ENCODE results near the gene KAZN. TPM values are rescaled to one million over a fixed set of nuclear protein-coding genes. Genes with fewer than 3 reads are reported as not detected.

KAZN gene
- total RNA-seq, 8 experiments from 2014 or later: 16.9 to 31.4 (median 21.4) TPM

DNA sequence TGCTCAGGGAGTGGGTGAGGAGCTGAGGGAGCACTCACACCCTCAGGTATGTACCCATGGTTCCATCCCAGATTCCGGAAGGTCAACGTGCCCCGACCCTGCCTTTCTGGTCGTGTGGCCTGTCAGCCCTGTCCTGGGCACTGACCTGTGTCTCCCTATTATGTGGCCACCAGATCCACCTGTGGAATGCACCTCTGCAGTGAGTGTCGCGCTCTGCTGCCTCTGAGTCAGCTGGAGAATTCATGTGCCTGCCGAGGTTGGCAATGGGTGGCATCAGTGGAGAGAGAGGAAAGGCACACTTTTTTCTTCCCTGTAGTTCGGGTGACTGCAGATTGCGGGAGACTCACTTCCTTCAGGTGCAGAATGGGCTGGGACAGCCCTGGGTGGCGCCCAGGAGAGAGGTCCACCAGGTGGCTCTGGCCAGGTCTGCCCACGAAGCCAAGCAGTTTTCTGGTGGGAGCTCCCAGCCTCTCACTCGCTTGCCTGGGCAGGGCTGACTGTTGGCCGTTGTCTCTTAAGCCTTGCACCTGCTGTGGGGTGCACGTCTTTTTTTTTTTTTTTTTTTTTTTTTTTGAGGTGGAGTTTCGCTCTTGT is 378.9 kb downstream of the KAZN start:
- H3K27ac ChIP-seq: no peak overlapping the region
- ATAC-seq (replicated peaks in 6 of 8): no peak
- H3K4me3 ChIP-seq: no peak overlapping the region
- peaks cover 23 to 24% of the 10 kb centered on the region in 2 donors for H3K4me1 ChIP-seq (replicated peaks in 1 of 2)
- 86 to 100% (median 94%) methylated on average over 1 to 11 of the region's 15 CpGs; no CpG with 5 or more reads in 2 of the 10 experiments for WGBS, 10 experiments
- in situ Hi-C loops (cut with MboI; ENCODE audit: low pct_unique_long_range_greater_than_20kb in 2 of 9, low sequenced_read_pairs in 9 of 9, unreplicated experiment in 9 of 9): no loop called here

DNA sequence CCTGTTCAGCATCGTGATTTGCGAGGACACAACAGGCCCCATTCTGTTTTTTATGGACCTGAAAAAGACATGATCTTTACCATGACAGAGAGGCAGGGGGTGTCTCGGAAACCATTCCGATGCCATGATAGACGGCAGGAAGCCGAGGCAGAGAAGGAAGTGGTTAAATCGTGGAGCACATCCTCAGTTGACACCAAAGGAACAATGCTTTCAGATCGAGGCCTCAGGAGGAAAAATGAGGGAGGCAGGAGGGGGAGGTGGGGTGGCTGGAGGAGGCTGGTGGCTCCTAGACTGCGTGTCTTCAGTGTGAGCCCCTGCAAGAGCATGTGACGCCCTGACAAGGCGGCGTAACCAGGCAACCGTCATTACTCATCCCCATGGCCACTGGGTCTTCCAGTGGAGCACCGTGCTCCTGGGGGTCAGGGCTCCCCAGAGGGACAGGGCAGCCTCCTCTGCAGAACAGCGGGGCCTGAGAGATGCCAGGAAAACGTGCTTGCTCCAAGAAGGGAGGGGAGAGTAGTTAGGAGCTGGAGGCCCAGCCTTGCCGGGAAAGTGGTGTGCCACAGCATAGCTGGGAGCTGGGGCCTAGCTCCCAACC is 382.2 kb downstream of the KAZN start:
- in situ Hi-C loops (cut with MboI; ENCODE audit: low pct_unique_long_range_greater_than_20kb in 2 of 9, low sequenced_read_pairs in 9 of 9, unreplicated experiment in 9 of 9): no loop called here
- peak in 7 of 8 experiments; percentile 33 to 99 (median 98) for ATAC-seq (replicated peaks in 6 of 8)

GRCh38 chr1:14982029-14982428 is 383.5 kb downstream of the KAZN start:
- WGBS, 10 experiments: 80 to 100% (median 92%) methylated on average over 2 to 9 of the region's 14 CpGs; no CpG with 5 or more reads in 7 of the 10 experiments
- peaks cover 32% of the 10 kb centered on the region in 2 donors for H3K4me1 ChIP-seq (replicated peaks in 1 of 2)
- peak overlapping the region; percentile 65 to 91 for H3K27ac ChIP-seq
- ATAC-seq (replicated peaks in 6 of 8): no peak
- H3K4me3 ChIP-seq: no peak overlapping the region
- in situ Hi-C loops (cut with MboI; ENCODE audit: low pct_unique_long_range_greater_than_20kb in 2 of 9, low sequenced_read_pairs in 9 of 9, unreplicated experiment in 9 of 9): no loop called here

More for the DNA sequence above, 382.2 kb downstream of the KAZN start:
- H3K27ac ChIP-seq: peak overlapping the region; percentile 82 to 91
- H3K4me1 ChIP-seq (replicated peaks in 1 of 2): peaks cover 32% of the 10 kb centered on the region in 2 donors
- 0 to 80% (median 11%) methylated on average over 1 to 12 of the region's 17 CpGs; no CpG with 5 or more reads in 2 of the 10 experiments for WGBS, 10 experiments
- H3K4me3 ChIP-seq: no peak overlapping the region

- peak overlapping the region; percentile 1 to 65 for H3K27ac ChIP-seq
- H3K4me3 ChIP-seq: no peak overlapping the region
- H3K4me1 ChIP-seq (replicated peaks in 1 of 2): peaks cover 34 to 41% of the 10 kb centered on the region in 2 donors
- 88 to 100% (median 93%) methylated on average over 1 to 13 of the region's 13 CpGs; no CpG with 5 or more reads in 1 of the 10 experiments for WGBS, 10 experiments
- ATAC-seq (replicated peaks in 6 of 8): no peak
- in situ Hi-C loops (cut with MboI; ENCODE audit: low pct_unique_long_range_greater_than_20kb in 2 of 9, low sequenced_read_pairs in 9 of 9, unreplicated experiment in 9 of 9): no loop called here
Observed at GRCh38 chr1:14983277-14983676, 384.8 kb downstream of the KAZN start.

- H3K27ac ChIP-seq: no peak overlapping the region
- in situ Hi-C loops (cut with MboI; ENCODE audit: low pct_unique_long_range_greater_than_20kb in 2 of 9, low sequenced_read_pairs in 9 of 9, unreplicated experiment in 9 of 9): no loop called here
- ATAC-seq (replicated peaks in 6 of 8): peak in 1 of 8 experiments; percentile 72
- 20 to 100% (median 90%) methylated on average over 1 to 8 of the region's 8 CpGs; no CpG with 5 or more reads in 2 of the 10 experiments for WGBS, 10 experiments
- H3K4me3 ChIP-seq: no peak overlapping the region
- peaks cover 25 to 33% of the 10 kb centered on the region in 2 donors for H3K4me1 ChIP-seq (replicated peaks in 1 of 2)
Observed at GRCh38 chr1:14986168-14986567, 387.7 kb downstream of the KAZN start.

GRCh38 chr1:14987829-14988603 is 389.5 kb downstream of the KAZN start:
- H3K4me3 ChIP-seq: no peak overlapping the region

GRCh38 chr1:14988636-14989035 is 390.2 kb downstream of the KAZN start:
- WGBS, 10 experiments: 80 to 100% (median 88%) methylated on average over 3 to 6 of the region's 8 CpGs; no CpG with 5 or more reads in 6 of the 10 experiments
- peaks cover 5 to 15% of the 10 kb centered on the region in 2 donors for H3K4me1 ChIP-seq (replicated peaks in 1 of 2)
- H3K27ac ChIP-seq: no peak overlapping the region
- H3K4me3 ChIP-seq: no peak overlapping the region
- in situ Hi-C loops (cut with MboI; ENCODE audit: low pct_unique_long_range_greater_than_20kb in 2 of 9, low sequenced_read_pairs in 9 of 9, unreplicated experiment in 9 of 9): no loop called here
- ATAC-seq (replicated peaks in 6 of 8): no peak

More at GRCh38 chr1:14987829-14988603, 389.5 kb downstream of the KAZN start:
- no peak overlapping the region for H3K27ac ChIP-seq
- peak; percentile 29 to 95 (median 52) for ATAC-seq (replicated peaks in 6 of 8)
- WGBS, 10 experiments: 7 to 100% (median 79%) methylated on average over 1 to 10 of the region's 16 CpGs; no CpG with 5 or more reads in 4 of the 10 experiments
- in situ Hi-C loops (cut with MboI; ENCODE audit: low pct_unique_long_range_greater_than_20kb in 2 of 9, low sequenced_read_pairs in 9 of 9, unreplicated experiment in 9 of 9): no loop called here
- peaks cover 7 to 19% of the 10 kb centered on the region in 2 donors for H3K4me1 ChIP-seq (replicated peaks in 1 of 2)

DNA sequence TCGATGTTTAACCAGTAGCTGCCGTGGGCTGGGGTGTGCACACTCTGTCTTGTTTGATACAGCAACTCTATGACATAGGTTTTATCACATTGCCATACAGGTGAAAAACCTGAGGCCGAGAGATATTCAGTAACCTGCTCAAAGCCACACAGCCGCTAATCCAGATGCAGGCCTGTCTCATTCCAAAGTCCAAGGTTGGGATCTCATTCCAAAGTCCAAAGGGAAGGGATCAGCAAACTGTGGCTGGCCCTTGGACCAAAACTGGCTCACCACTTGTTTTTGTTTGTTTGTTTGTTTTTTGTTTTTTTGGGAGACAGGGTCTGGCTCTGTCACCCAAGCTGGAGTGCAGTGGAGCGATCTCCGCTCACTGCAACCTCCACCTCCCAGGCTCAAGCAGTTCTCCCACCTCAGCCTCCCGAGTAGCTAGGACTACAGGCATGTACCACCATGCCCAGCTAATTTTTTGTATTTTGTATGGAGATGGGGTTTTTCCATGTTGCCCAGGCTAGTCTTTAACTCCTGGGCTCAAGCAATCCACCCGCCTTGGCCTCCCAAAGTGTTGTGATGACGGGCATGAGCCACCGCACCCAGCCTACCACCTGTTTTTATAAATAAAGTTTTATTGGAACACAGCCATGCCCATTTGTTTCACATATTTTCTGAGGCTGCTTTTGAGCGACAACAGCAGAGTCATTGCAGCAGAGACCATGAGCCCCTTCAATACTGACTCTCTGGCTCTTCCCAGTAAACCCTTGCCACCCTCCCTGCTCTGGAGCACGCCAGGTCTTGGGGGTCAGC is 391.6 kb downstream of the KAZN start:
- in situ Hi-C loops (cut with MboI; ENCODE audit: low pct_unique_long_range_greater_than_20kb in 2 of 9, low sequenced_read_pairs in 9 of 9, unreplicated experiment in 9 of 9): no loop called here
- Histone ChIP-seq H3K4me1 (replicated peaks in 1 of 2) (peaks cover 5 to 15% of the 10 kb centered on the region in 2 donors), H3K4me3 (no peak overlapping the region), H3K27ac (no peak overlapping the region)
- 80 to 98% (median 91%) methylated on average over 1 to 12 of the region's 12 CpGs; no CpG with 5 or more reads in 2 of the 10 experiments for WGBS, 10 experiments
- no peak for ATAC-seq (replicated peaks in 6 of 8)

- H3K27ac ChIP-seq: no peak overlapping the region
- H3K4me1 ChIP-seq (replicated peaks in 1 of 2): peaks cover 15 to 20% of the 10 kb centered on the region in 2 donors
- 80 to 94% (median 84%) methylated on average over 1 to 5 of the region's 13 CpGs; no CpG with 5 or more reads in 5 of the 10 experiments for WGBS, 10 experiments
- in situ Hi-C loops (cut with MboI; ENCODE audit: low pct_unique_long_range_greater_than_20kb in 2 of 9, low sequenced_read_pairs in 9 of 9, unreplicated experiment in 9 of 9): no loop called here
- no peak overlapping the region for H3K4me3 ChIP-seq
- no peak for ATAC-seq (replicated peaks in 6 of 8)
Observed at GRCh38 chr1:14993414-14993813, 394.9 kb downstream of the KAZN start.

DNA sequence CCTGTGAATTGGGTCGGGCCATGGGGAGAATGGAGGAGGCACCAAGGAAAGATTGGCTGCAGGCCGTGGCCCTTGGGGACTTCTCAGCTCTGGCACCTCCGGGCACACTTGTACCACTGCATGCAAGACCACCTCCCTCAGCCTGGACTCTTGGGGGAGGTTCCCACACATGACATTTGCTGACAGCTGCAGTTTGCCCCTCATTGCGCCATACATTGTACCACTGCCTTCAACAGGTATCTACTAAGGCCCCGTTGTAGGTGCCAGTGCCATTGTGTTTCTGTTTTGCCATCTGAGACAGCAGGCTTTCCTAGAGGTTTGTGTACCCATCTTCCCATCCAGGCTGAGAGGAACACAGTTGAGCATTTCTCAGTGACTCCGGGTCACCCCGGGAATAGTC is 395.7 kb downstream of the KAZN start:
- no peak for ATAC-seq (replicated peaks in 6 of 8)
- Histone ChIP-seq H3K4me1 (replicated peaks in 1 of 2) (peaks cover 14 to 19% of the 10 kb centered on the region in 2 donors), H3K27ac (no peak overlapping the region), H3K4me3 (no peak overlapping the region)
- in situ Hi-C loops (cut with MboI; ENCODE audit: low pct_unique_long_range_greater_than_20kb in 2 of 9, low sequenced_read_pairs in 9 of 9, unreplicated experiment in 9 of 9): no loop called here
- 80 to 100% (median 95%) methylated on average over 2 to 6 of the region's 7 CpGs; no CpG with 5 or more reads in 2 of the 10 experiments for WGBS, 10 experiments

DNA sequence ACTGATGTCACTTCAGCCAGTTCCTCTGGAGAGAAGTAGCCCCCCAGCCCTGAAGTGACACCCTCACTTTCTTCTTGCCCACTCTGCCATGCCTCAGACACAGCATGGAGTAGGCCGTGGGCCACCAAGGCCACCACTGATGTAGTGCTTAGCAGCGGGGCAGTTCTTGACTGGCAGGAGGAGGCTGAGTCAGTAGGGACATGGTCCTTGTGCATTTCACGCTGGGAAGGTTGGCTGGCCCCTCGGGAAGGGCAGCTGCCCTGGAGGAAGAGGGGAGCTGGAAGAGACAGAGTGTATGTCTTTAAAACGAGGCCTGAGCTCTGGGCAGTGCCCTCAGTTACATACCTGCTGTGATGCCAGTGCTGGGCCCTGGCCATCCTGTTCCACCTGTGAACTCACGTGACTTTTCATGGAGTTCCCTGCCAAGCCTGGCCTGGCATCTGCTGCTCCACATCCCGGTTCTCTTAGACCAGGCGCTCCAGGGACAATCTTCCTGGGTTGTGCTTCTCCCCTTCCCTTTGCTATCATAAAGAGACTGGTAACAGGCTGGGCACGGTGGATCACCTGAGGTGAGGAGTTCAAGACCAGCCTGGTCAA is 396.5 kb downstream of the KAZN start:
- whole genome bisulfite sequencing, 10 experiments: 63 to 87% (median 78%) methylated on average over 2 to 7 of the region's 9 CpGs; no CpG with 5 or more reads in 4 of the 10 experiments
- in situ Hi-C loops (cut with MboI; ENCODE audit: low pct_unique_long_range_greater_than_20kb in 2 of 9, low sequenced_read_pairs in 9 of 9, unreplicated experiment in 9 of 9): no loop called here
- Histone ChIP-seq H3K27ac (no peak overlapping the region), H3K4me1 (replicated peaks in 1 of 2) (peaks cover 14 to 19% of the 10 kb centered on the region in 2 donors), H3K4me3 (no peak overlapping the region)
- no peak for ATAC-seq (replicated peaks in 6 of 8)
